ENCODE measurements around the gene CLDN10.
"Not testable (repeated sequence)": the region's sequence is repeated elsewhere in the genome, so short reads cannot be mapped to it uniquely, and the experiment has no call there.

CLDN10 gene

GRCh38 chr13:95541911-95542474 lies 10.5 kb upstream of the CLDN10 start:
- DNase-seq, result no peak

- DNase-seq, result no peak
These were observed 8.2 kb upstream of the CLDN10 start for GRCh38 chr13:95544293-95544692.

GRCh38 chr13:95546919-95547318 lies 5.6 kb upstream of the CLDN10 start:
- no peak for DNase-seq

- no peak for DNase-seq
These were observed 4.9 kb upstream of the CLDN10 start for GRCh38 chr13:95547531-95548167.

GRCh38 chr13:95552208-95552538 lies 347 bp upstream of the CLDN10 start:
- no peak for DNase-seq

- DNase-seq, result no peak
These were observed 1.3 kb downstream of the CLDN10 start for GRCh38 chr13:95553581-95554385.

GRCh38 chr13:95557013-95557412 lies 4.5 kb downstream of the CLDN10 start:
- no peak for DNase-seq

GRCh38 chr13:95559100-95559499 lies 6.6 kb downstream of the CLDN10 start:
- no peak for DNase-seq

- no peak for DNase-seq
These were observed 7.9 kb downstream of the CLDN10 start for GRCh38 chr13:95560387-95560786.

GRCh38 chr13:95564091-95564490 lies 11.6 kb downstream of the CLDN10 start:
- no peak for DNase-seq

GRCh38 chr13:95564733-95565291 lies 12.3 kb downstream of the CLDN10 start:
- no peak for DNase-seq

- DNase-seq, result not testable (repeated sequence)
These were observed 13.2 kb downstream of the CLDN10 start for GRCh38 chr13:95565758-95566157.

GRCh38 chr13:95568131-95568530 lies 15.6 kb downstream of the CLDN10 start:
- no peak for DNase-seq

GRCh38 chr13:95570016-95570415 lies 17.5 kb downstream of the CLDN10 start:
- no peak for DNase-seq

- no peak for DNase-seq
These were observed 19.4 kb downstream of the CLDN10 start for GRCh38 chr13:95571941-95572340.

GRCh38 chr13:95573221-95573620 lies 20.7 kb downstream of the CLDN10 start:
- DNase-seq, result no peak

- DNase-seq, result no peak
These were observed 26.8 kb downstream of the CLDN10 start for GRCh38 chr13:95579303-95579702.

- no peak for DNase-seq
These were observed 33.3 kb downstream of the CLDN10 start for GRCh38 chr13:95585867-95586266.

- DNase-seq, result no peak
These were observed 35.6 kb downstream of the CLDN10 start for GRCh38 chr13:95588134-95588533.

GRCh38 chr13:95588721-95589120 lies 36.2 kb downstream of the CLDN10 start:
- DNase-seq, result no peak

GRCh38 chr13:95593462-95593861 lies 40.9 kb downstream of the CLDN10 start:
- DNase-seq, result no peak

- DNase-seq, result no peak
These were observed 44.2 kb downstream of the CLDN10 start for GRCh38 chr13:95596701-95597100.

GRCh38 chr13:95601216-95601615 lies 48.7 kb downstream of the CLDN10 start:
- DNase-seq, result no peak

GRCh38 chr13:95601906-95602305 lies 49.4 kb downstream of the CLDN10 start:
- no peak for DNase-seq

Data from NCI-H187 (cell line).